Neural cell (in vitro differentiated cells): ENCODE measurements around the gene NINL.

Experiments
- CTCF ChIP-seq: fragments of 450-650 bp; IDR thresholded peaks from 2 replicates; pipeline ENCODE4 v1.5.1; 2014; ENCODE audit warnings: antibody characterized with exemption, mild to moderate bottlenecking, moderate library complexity; ENCODE audit not compliant: poor library complexity, severe bottlenecking
- EZH2 ChIP-seq: fragments of 200-600, 300-800 bp; shearing (Covaris generic), sonication (generic); IDR thresholded peaks from 2 replicates; pipeline ENCODE4 v1.6.1; 2014; ENCODE audit warnings: antibody characterized with exemption, low read length, borderline replicate concordance, mild to moderate bottlenecking; ENCODE audit not compliant: insufficient read depth, poor library complexity, severe bottlenecking
- POLR2AphosphoS5 ChIP-seq: IDR thresholded peaks from 2 replicates; pipeline ENCODE4 v1.6.1; 2012
- RAD21 ChIP-seq: fragments of 450-650 bp; conservative IDR thresholded peaks from 2 replicates; pipeline ENCODE4 v1.6.1; 2014; ENCODE audit warnings: antibody characterized with exemption, mild to moderate bottlenecking, moderate library complexity

- TF ChIP-seq EZH2 = no peak
- TF ChIP-seq CTCF = no peak
- TF ChIP-seq POLR2AphosphoS5 = no peak
- TF ChIP-seq RAD21 = no peak
Measured at GRCh38 chr20:25579081-25579770, 6.1 kb downstream of the NINL start.
